ENCODE results near the gene WASF3.
"Not testable (repeated sequence)": the region's sequence is repeated elsewhere in the genome, so short reads cannot be mapped to it uniquely, and the experiment has no call there.

WASF3 gene

GRCh38 chr13:26716984-26717383, 159.5 kb downstream of the WASF3 start:
- Histone ChIP-seq H3K9ac (ENCODE audit: low read depth in 1 of 2, low read length in 2 of 2) (no peak overlapping the region), H3K9me3 (ENCODE audit: control insufficient read depth in 1 of 2, low read length in 2 of 2) (no peaks in the 10 kb centered on the region), H3K36me3 (ENCODE audit: control insufficient read depth in 1 of 2, insufficient read depth in 2 of 2, low read length in 2 of 2) (no peaks in the 10 kb centered on the region), H3K4me1 (ENCODE audit: control insufficient read depth in 1 of 2, insufficient read depth in 2 of 2, low read length in 2 of 2) (no peaks in the 10 kb centered on the region), H3K27me3 (ENCODE audit: control insufficient read depth in 1 of 2, insufficient read depth in 2 of 2, low read length in 2 of 2) (no peaks in the 10 kb centered on the region), H3K4me3 (ENCODE audit: low read depth in 1 of 2, low read length in 2 of 2) (no peak overlapping the region), H3K27ac (ENCODE audit: low read depth, low read length) (no peak overlapping the region)

GRCh38 chr13:26718146-26718545, 160.7 kb downstream of the WASF3 start:
- Histone ChIP-seq H3K27ac (ENCODE audit: low read depth, low read length) (no peak overlapping the region), H3K4me1 (ENCODE audit: control insufficient read depth in 1 of 2, insufficient read depth in 2 of 2, low read length in 2 of 2) (no peaks in the 10 kb centered on the region), H3K9ac (ENCODE audit: low read depth in 1 of 2, low read length in 2 of 2) (no peak overlapping the region), H3K27me3 (ENCODE audit: control insufficient read depth in 1 of 2, insufficient read depth in 2 of 2, low read length in 2 of 2) (no peaks in the 10 kb centered on the region), H3K4me3 (ENCODE audit: low read depth in 1 of 2, low read length in 2 of 2) (no peak overlapping the region), H3K9me3 (ENCODE audit: control insufficient read depth in 1 of 2, low read length in 2 of 2) (no peaks in the 10 kb centered on the region), H3K36me3 (ENCODE audit: control insufficient read depth in 1 of 2, insufficient read depth in 2 of 2, low read length in 2 of 2) (no peaks in the 10 kb centered on the region)

GRCh38 chr13:26718872-26719271, 161.4 kb downstream of the WASF3 start:
- Histone ChIP-seq H3K4me1 (ENCODE audit: control insufficient read depth in 1 of 2, insufficient read depth in 2 of 2, low read length in 2 of 2) (no peaks in the 10 kb centered on the region), H3K36me3 (ENCODE audit: control insufficient read depth in 1 of 2, insufficient read depth in 2 of 2, low read length in 2 of 2) (no peaks in the 10 kb centered on the region), H3K27me3 (ENCODE audit: control insufficient read depth in 1 of 2, insufficient read depth in 2 of 2, low read length in 2 of 2) (no peaks in the 10 kb centered on the region), H3K9ac (ENCODE audit: low read depth in 1 of 2, low read length in 2 of 2) (no peak overlapping the region), H3K4me3 (ENCODE audit: low read depth in 1 of 2, low read length in 2 of 2) (no peak overlapping the region), H3K9me3 (ENCODE audit: control insufficient read depth in 1 of 2, low read length in 2 of 2) (no peaks in the 10 kb centered on the region), H3K27ac (ENCODE audit: low read depth, low read length) (no peak overlapping the region)

GRCh38 chr13:26719356-26719945, 162.0 kb downstream of the WASF3 start:
- H3K27me3 ChIP-seq (ENCODE audit: control insufficient read depth in 1 of 2, insufficient read depth in 2 of 2, low read length in 2 of 2), result no peaks in the 10 kb centered on the region
- H3K9me3 ChIP-seq (ENCODE audit: control insufficient read depth in 1 of 2, low read length in 2 of 2), result no peaks in the 10 kb centered on the region
- no peak overlapping the region for H3K9ac ChIP-seq (ENCODE audit: low read depth in 1 of 2, low read length in 2 of 2)
- H3K4me3 ChIP-seq (ENCODE audit: low read depth in 1 of 2, low read length in 2 of 2), result no peak overlapping the region
- no peaks in the 10 kb centered on the region for H3K4me1 ChIP-seq (ENCODE audit: control insufficient read depth in 1 of 2, insufficient read depth in 2 of 2, low read length in 2 of 2)
- no peaks in the 10 kb centered on the region for H3K36me3 ChIP-seq (ENCODE audit: control insufficient read depth in 1 of 2, insufficient read depth in 2 of 2, low read length in 2 of 2)
- no peak overlapping the region for H3K27ac ChIP-seq (ENCODE audit: low read depth, low read length)

DNA sequence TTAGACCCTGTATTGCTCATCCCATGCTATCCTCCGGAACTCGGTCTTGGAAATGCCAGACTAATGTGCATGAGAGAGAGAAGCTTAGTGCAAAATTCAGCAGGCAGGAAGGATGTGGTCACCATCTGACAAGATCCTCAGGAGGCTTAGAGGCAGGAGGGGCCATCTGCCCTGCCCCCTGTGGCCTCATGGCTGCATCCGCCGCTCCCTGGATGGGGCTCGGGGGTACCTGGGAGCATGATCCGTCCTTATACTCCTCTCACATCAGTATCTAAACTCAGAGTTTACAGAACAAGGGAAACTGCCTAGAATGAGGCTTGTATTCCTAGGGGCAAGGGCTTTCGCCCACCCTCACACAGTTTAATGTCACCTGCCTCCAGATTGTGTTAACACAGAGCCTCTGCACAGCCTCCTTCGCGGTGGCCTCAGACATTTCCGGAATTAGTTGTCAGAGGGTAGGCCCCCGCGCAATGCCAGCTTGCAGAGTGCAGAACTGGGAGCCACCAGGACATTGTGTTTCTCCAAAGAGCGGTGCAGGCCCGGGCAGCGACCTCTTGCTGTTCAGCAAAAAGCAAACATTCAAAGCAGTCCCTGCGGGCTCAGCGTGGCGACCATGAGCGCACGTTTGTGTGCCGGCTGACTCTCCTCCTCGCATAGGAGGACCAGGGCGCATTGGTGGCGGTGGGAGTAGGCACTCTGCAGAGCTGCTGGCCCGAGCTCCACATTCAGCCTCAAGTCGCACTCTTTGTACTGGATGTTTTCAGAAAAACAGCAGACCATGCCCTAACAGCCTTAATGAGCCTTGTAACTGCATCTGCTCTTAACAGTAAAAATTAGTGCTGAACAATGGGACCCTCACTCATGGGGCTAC, 164.0 kb downstream of the WASF3 start:
- Histone ChIP-seq H3K4me1 (ENCODE audit: control insufficient read depth in 1 of 2, insufficient read depth in 2 of 2, low read length in 2 of 2) (no peaks in the 10 kb centered on the region), H3K36me3 (ENCODE audit: control insufficient read depth in 1 of 2, insufficient read depth in 2 of 2, low read length in 2 of 2) (no peaks in the 10 kb centered on the region), H3K27me3 (ENCODE audit: control insufficient read depth in 1 of 2, insufficient read depth in 2 of 2, low read length in 2 of 2) (no peaks in the 10 kb centered on the region), H3K9me3 (ENCODE audit: control insufficient read depth in 1 of 2, low read length in 2 of 2) (no peaks in the 10 kb centered on the region), H3K27ac (ENCODE audit: low read depth, low read length) (no peak overlapping the region), H3K4me3 (ENCODE audit: low read depth in 1 of 2, low read length in 2 of 2) (no peak overlapping the region), H3K9ac (ENCODE audit: low read depth in 1 of 2, low read length in 2 of 2) (no peak overlapping the region)

DNA sequence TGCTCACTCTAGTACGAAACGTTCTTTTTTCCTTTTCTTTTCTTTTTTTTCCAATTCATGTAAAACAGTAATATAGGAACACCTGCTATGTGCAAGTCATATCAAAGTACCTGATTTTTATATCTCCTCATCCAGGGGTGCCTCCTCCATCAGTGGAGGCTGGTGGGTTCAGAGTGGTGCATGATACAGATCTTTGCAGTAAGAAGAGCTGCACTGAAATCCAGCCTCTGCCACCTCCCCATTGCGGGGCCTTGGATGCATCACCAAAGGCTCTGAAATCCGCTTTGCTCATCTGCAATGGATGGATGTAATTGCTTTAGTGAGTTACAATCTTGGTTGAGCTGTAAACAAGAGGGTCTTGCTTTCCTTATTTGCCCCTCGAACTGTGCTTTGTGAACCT, 164.8 kb downstream of the WASF3 start:
- Histone ChIP-seq H3K9ac (ENCODE audit: low read depth in 1 of 2, low read length in 2 of 2) (no peak overlapping the region), H3K27ac (ENCODE audit: low read depth, low read length) (no peak overlapping the region), H3K4me1 (ENCODE audit: control insufficient read depth in 1 of 2, insufficient read depth in 2 of 2, low read length in 2 of 2) (no peaks in the 10 kb centered on the region), H3K4me3 (ENCODE audit: low read depth in 1 of 2, low read length in 2 of 2) (no peak overlapping the region), H3K36me3 (ENCODE audit: control insufficient read depth in 1 of 2, insufficient read depth in 2 of 2, low read length in 2 of 2) (no peaks in the 10 kb centered on the region), H3K27me3 (ENCODE audit: control insufficient read depth in 1 of 2, insufficient read depth in 2 of 2, low read length in 2 of 2) (no peaks in the 10 kb centered on the region), H3K9me3 (ENCODE audit: control insufficient read depth in 1 of 2, low read length in 2 of 2) (no peaks in the 10 kb centered on the region)

GRCh38 chr13:26723620-26724019, 166.1 kb downstream of the WASF3 start:
- H3K27me3 ChIP-seq (ENCODE audit: control insufficient read depth in 1 of 2, insufficient read depth in 2 of 2, low read length in 2 of 2); H3K36me3 ChIP-seq (ENCODE audit: control insufficient read depth in 1 of 2, insufficient read depth in 2 of 2, low read length in 2 of 2); H3K4me3 ChIP-seq (ENCODE audit: low read depth in 1 of 2, low read length in 2 of 2); H3K27ac ChIP-seq (ENCODE audit: low read depth, low read length); H3K4me1 ChIP-seq (ENCODE audit: control insufficient read depth in 1 of 2, insufficient read depth in 2 of 2, low read length in 2 of 2); H3K9ac ChIP-seq (ENCODE audit: low read depth in 1 of 2, low read length in 2 of 2); H3K9me3 ChIP-seq (ENCODE audit: control insufficient read depth in 1 of 2, low read length in 2 of 2): not testable (repeated sequence)

DNA sequence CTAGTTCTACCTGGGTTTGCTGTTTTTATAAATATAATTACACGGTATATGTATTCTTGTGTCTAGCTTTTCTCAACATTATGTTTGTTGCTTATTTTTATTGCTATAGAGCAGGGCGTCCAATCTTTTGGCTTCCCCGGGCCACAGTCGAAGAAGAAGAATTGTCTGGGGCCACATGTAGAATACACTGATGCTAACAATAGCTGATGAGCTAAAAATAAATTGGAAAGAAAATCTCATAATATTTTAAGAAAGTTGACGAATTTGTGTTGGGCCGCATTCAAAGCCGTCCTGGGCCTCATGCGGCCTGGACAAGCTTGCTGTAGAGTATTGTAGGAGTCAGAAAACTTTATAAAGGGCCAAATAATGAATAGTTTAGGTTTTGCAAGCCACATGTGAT, 169.2 kb downstream of the WASF3 start:
- no peak overlapping the region for H3K27ac ChIP-seq (ENCODE audit: low read depth, low read length)
- no peaks in the 10 kb centered on the region for H3K36me3 ChIP-seq (ENCODE audit: control insufficient read depth in 1 of 2, insufficient read depth in 2 of 2, low read length in 2 of 2)
- H3K4me1 ChIP-seq (ENCODE audit: control insufficient read depth in 1 of 2, insufficient read depth in 2 of 2, low read length in 2 of 2), result no peaks in the 10 kb centered on the region
- H3K27me3 ChIP-seq (ENCODE audit: control insufficient read depth in 1 of 2, insufficient read depth in 2 of 2, low read length in 2 of 2), result no peaks in the 10 kb centered on the region
- H3K4me3 ChIP-seq (ENCODE audit: low read depth in 1 of 2, low read length in 2 of 2), result no peak overlapping the region
- H3K9ac ChIP-seq (ENCODE audit: low read depth in 1 of 2, low read length in 2 of 2), result no peak overlapping the region
- no peaks in the 10 kb centered on the region for H3K9me3 ChIP-seq (ENCODE audit: control insufficient read depth in 1 of 2, low read length in 2 of 2)

GRCh38 chr13:26727122-26727521, 169.6 kb downstream of the WASF3 start:
- H3K36me3 ChIP-seq (ENCODE audit: control insufficient read depth in 1 of 2, insufficient read depth in 2 of 2, low read length in 2 of 2), result no peaks in the 10 kb centered on the region
- H3K27ac ChIP-seq (ENCODE audit: low read depth, low read length), result no peak overlapping the region
- H3K9ac ChIP-seq (ENCODE audit: low read depth in 1 of 2, low read length in 2 of 2), result no peak overlapping the region
- H3K9me3 ChIP-seq (ENCODE audit: control insufficient read depth in 1 of 2, low read length in 2 of 2), result no peaks in the 10 kb centered on the region
- H3K27me3 ChIP-seq (ENCODE audit: control insufficient read depth in 1 of 2, insufficient read depth in 2 of 2, low read length in 2 of 2), result no peaks in the 10 kb centered on the region
- H3K4me3 ChIP-seq (ENCODE audit: low read depth in 1 of 2, low read length in 2 of 2), result no peak overlapping the region
- no peaks in the 10 kb centered on the region for H3K4me1 ChIP-seq (ENCODE audit: control insufficient read depth in 1 of 2, insufficient read depth in 2 of 2, low read length in 2 of 2)

GRCh38 chr13:26727633-26728032, 170.2 kb downstream of the WASF3 start:
- H3K9me3 ChIP-seq (ENCODE audit: control insufficient read depth in 1 of 2, low read length in 2 of 2), result no peaks in the 10 kb centered on the region
- no peak overlapping the region for H3K9ac ChIP-seq (ENCODE audit: low read depth in 1 of 2, low read length in 2 of 2)
- no peak overlapping the region for H3K27ac ChIP-seq (ENCODE audit: low read depth, low read length)
- H3K27me3 ChIP-seq (ENCODE audit: control insufficient read depth in 1 of 2, insufficient read depth in 2 of 2, low read length in 2 of 2), result no peaks in the 10 kb centered on the region
- no peak overlapping the region for H3K4me3 ChIP-seq (ENCODE audit: low read depth in 1 of 2, low read length in 2 of 2)
- H3K36me3 ChIP-seq (ENCODE audit: control insufficient read depth in 1 of 2, insufficient read depth in 2 of 2, low read length in 2 of 2), result no peaks in the 10 kb centered on the region
- H3K4me1 ChIP-seq (ENCODE audit: control insufficient read depth in 1 of 2, insufficient read depth in 2 of 2, low read length in 2 of 2), result no peaks in the 10 kb centered on the region
